NCI-H2081 (cell line): ENCODE results near the gene BANK1.

Experiments used
- DNase-seq, 2 experiments: peaks; one replicate each; lab custom pipeline; 2025; lab: John Stamatoyannopoulos, UW

Gene BANK1

DNA sequence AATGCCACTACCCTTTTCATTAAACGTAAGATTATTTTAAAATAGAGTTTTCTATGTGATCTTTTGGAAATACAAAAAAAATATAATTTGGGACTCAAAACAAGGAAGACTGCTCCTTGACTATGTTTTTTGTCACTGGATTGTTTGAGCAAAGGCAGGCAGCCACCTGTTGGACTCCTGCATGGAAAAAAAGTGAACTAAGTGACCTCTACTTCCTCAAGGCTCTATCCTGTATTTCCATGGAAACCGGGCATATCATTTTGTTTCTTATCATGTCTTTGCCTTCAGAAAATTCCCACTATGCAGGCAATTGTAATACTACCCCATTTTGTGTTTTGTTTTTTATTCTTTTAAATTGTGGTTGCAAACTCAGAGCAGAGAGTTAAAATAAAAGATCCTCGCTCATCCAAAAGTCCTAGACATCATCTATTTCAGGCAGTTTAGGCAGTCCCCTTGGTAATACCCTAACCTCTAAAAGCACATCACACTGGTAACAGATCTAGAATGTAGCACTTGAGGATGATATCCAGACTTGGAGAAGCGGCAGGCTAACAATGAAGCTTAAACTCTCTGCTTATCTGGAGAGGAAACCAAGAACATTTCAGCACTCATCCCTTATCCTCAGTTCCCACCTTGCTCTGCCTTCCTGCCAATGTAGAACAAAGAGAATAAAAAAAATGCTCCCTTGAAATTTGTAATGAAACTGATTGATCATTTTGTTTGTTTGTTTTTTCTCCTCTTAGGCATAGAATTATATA is 165.7 kb downstream of the BANK1 start:
- DNase-seq, result no peak

DNA sequence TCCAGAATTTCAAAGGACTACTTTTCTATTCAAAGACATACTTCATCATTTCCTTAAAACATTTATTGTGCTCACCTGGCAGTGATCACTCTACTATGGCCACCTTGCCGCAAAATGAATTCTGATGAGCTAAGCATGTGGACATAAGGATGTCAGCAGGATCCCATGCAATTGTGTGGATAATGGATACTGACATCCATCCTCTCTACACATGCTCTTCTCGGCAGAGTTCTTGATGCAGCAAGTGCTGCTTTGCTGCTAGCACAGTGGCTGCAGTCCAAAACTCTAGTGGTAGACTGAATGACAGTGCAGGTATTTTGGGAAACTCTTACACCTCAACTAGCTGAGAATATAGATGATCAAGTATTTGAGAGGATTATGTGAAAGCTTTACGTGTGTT is 168.0 kb downstream of the BANK1 start:
- DNase-seq, result no peak

DNA sequence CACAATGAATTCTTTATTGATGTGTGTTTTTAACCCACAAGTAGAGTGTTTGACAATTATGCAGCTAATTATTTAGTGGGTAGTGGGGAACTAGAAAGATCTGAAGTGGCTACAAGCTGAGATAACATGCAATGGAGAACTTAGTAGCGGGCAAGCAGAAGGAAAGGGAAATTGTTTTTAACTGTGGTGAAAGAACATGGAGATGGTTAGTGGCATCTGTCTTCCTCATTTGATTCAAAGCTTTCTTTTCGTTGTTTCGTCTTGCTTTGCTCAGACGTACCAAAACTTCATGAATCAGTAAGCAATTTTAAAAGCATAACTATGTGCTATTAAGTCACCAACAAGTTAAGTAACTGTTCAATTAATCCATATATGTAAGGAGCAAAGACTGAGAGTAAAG is 169.9 kb downstream of the BANK1 start:
- no peak for DNase-seq

DNA sequence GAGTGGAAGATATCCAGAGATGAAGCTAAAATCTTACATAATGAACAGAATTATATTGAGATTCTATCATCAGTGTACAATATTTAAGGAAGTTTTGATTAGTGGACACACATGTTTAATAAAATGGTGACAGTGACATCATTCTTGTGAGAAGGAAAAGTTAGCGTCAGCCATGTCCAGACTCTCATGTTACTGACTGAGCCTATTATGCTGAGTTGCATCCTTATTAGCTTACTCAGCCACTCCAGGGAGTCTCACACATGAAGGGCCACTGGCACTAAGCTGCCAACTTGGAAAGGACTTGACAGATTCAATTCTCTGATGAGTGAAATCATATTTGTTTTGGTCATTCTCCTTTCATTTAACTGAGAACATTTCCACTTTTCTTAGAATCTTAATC is 170.6 kb downstream of the BANK1 start:
- no peak for DNase-seq

DNA sequence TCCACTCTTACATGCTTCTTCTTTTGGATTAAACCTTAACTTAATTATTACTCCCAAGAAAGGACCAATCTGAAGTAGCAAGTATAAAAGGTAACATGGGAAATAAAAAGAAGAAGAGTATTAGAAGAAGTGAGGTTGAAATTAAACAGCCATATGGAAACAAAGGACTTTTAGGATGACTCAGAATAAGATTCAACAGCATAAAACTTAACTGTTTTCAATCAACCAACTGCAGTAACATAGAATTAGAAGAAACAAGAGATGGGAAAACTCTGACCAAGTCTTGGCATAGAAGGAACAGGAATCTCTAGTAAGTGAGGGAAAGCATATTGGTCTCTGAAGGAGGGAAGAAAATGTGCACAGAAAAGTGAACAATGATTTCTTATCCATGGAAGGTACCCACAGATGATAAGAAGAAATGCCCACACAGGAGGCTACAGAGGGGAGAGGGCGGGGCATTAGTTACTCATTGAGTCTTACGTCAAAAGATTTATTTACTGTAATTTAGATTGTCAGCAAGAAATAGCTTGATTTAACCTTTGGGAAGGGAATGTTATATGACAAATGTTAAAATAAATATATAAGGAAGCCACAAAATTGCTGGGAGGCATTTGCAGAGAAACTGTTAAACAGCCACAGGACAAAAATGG is 177.3 kb downstream of the BANK1 start:
- no peak for DNase-seq

DNA sequence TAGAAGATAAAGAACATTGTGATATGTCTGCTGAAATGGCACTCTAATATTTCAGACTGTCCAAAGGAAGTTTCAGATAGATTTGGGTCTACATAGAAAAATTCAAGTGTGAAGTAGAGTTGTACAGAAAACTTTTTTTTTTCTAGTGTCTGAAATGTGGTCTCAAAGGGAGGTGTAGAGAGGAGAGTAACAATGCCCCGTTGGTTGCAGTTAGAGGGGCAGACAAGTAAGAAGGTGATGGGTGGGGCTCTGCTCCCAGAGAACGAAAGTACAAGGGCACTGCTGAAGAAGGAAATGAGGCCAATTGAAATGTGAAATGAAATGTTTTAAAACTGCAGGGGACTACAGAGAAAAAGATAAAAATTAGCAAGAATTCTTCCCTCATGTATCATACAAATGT is 177.8 kb downstream of the BANK1 start:
- no peak for DNase-seq

DNA sequence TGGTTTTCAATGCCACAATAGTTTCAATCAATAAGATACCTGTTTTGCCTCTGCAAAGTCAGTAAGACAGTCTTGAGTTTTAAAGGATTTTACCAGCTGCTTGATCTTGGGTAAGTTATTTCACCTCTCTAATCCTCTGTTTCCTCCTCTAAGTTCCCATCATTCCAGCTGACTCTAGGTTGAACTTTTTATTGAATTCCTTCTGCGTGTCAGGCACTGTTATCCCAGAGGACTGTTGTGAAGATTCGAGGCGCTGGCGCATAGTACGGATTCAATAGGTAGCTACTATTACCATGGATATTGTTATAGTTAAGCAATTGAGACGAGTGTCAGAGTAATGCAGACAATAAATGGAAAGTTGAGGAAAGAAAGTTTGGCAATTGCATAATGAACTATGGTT is 179.4 kb downstream of the BANK1 start:
- no peak for DNase-seq

DNA sequence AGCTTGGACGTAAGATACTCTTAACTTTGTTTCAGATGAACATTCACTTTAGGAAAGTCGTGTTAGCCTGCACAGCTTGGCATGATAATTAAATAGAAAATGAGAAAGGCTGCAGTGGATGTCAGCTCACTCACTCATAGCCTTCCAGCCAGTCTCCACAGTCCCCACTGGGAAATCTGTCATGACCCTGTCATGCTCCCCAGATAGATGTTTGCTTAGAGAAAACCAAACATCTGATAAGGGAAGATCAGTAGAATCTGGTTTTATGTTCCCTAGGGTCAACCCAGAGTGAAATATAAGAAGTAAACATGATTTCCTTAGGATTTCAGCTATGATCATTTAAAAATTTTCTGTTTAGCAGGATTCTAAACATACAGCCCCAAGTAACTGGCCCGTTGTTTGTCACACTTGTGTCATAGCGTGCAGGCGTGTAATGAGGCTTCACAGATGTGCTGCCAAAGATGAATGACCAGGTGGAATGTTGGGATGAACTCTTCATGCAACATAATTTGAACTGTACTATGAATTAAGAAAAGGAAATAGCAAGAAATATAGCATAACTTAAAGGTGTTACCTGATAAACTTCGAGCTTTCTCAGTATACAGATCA is 180.1 kb downstream of the BANK1 start:
- DNase-seq, result no peak

DNA sequence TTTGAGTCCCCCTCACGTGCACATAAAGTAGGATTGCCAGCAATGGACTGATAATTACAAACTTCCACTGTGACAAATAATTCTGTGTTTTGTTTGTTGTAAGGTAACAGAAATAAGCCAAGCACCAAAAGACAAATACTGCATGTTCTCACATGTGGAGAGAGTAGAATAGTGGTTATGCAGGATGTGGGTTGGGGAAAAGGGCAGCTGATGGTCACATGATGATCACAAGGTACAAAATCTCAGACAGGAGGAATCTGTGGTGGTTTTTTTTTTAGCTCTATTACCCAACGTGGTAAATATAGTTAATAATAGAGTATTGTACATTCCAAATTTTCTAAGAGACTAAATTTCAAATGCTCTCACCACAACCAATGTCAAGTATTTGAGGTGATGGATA is 182.3 kb downstream of the BANK1 start:
- no peak for DNase-seq

DNA sequence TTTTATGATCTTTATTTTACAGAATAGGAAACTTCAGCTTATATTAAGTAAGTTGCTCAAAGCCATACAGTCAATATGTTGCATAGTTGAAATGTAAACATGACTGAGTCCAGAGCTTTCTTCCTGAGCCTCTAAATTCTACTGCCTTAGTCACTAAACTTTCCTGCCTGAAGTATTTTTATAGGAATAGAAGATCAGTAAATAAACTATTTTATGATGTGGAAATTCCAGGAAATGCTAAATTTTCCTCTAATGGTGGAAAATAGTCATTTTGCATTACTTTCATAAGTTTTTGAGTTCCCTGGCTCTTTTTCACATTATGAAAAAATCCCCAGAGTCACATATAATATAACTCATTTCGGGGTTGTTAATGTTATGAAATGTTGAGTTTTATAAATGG is 182.8 kb downstream of the BANK1 start:
- no peak for DNase-seq

DNA sequence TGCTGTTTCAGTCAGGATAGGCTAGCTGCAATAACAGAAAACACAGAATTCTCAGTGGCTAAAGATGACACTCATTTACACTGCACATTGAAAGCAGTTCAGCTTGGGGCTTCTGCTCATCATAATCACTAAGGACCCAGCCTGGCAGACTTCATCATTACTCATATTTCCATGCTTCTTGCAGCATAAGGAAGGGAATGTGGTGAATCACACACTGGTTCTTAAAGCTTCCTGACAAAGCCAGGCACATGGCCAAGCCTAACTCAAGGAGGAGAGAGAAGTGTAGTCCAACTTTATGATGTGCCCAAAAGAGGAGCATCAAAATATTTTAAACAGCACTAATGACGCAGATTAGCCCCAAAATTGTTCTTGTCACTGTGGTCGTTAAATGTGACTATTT is 186.5 kb downstream of the BANK1 start:
- DNase-seq, result no peak

DNA sequence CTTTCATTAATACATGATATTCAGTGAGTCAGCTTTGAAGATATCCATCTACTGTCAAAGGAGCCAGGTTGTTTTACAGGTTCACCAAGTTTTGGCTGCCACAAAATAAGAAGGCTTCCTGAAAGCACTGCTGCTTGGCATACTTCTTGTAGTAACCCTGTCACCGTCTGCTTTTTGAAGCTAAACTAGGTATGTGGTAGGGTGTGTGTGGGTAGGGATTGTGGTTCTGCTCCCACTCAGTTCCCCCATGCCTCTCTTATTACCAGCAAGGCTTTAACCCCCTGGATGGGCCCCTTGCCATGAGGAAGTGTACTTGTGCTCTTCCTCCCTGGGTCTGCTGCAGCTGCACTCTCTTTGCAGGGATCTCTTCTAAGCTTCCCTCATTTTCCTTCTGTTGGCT is 191.2 kb downstream of the BANK1 start:
- no peak for DNase-seq

DNA sequence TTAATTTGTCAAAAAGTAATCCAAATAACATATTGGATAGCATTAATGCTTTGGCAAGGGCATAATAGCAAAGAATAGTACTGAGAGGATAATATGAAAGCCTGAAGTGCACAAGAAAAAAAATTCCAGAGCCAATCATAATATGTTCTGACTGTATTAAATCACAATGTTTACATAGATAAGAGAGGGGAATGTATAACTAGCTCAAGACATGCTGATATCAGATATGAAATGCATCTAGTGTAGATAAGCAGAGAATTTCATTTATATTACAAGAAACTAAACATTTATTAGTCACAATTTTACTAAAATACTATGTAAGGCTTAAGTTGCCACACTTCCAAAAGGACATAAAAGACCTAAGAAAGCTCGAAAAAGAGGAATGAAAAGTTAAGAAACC is 193.3 kb downstream of the BANK1 start:
- no peak for DNase-seq

DNA sequence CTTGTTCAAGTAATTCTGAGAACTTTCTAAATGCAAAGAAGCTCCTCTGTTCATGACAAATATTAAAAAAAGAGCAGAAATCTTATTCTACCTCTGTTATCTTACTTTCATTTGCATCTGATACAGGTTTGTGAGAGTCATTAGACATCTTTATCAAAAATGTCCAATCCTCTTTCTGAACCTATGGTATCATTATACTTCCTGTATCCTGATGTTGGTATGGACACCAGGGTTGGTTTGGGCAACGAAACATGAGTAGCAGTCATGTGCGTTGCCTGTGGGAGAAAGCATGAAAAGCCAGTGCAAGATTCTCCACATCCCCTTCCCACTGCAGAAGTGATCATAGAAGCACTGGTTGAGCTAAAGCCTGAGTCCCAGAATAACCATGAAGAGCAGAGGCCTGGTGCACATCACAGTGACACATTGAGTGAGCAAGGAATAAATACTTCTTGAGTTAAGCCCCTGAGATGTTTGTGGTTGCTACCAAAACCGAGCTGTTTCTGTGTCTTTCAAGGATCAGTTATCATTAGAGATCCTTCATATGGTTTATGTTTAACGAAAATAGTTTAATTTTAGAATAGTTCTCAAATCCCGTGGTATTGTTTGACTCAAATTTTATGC is 197.2 kb downstream of the BANK1 start:
- DNase-seq, result no peak

DNA sequence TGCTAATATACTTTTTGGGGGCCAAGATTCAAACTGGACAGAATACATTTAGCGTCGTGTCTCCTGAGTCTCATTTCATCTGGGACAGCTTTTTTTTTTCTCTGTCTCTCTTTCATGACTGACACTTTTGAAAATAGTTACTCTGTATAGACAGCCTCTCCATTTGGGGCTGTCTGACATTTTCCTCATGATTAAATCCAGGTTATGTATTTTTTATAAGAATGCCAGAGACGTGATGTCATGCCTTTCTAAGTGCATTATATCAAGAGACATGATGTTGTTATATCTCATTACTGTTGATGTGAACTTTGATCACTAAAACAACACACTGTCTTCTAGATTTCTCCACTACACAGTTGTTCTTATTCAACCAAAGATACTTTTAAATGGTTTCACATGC is 199.0 kb downstream of the BANK1 start:
- DNase-seq, result no peak

DNA sequence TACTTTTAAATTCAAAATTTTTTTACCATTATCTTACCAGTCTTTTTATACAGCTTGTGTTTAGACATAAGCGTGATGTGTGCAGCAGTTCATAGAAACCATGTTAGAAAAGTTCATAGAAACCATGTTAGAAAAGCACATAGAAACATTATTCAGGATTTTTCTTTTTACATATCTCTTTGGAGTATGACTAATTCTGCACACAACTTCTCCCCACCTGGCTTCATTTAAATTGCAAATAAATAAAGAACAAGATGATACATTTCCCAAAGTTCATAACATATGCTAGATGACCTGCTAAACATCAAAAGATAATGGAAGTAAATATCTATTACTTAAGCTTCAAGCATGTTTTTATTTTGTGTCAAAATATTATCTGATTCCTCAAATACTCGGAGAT is 201.9 kb downstream of the BANK1 start:
- DNase-seq, result no peak

DNA sequence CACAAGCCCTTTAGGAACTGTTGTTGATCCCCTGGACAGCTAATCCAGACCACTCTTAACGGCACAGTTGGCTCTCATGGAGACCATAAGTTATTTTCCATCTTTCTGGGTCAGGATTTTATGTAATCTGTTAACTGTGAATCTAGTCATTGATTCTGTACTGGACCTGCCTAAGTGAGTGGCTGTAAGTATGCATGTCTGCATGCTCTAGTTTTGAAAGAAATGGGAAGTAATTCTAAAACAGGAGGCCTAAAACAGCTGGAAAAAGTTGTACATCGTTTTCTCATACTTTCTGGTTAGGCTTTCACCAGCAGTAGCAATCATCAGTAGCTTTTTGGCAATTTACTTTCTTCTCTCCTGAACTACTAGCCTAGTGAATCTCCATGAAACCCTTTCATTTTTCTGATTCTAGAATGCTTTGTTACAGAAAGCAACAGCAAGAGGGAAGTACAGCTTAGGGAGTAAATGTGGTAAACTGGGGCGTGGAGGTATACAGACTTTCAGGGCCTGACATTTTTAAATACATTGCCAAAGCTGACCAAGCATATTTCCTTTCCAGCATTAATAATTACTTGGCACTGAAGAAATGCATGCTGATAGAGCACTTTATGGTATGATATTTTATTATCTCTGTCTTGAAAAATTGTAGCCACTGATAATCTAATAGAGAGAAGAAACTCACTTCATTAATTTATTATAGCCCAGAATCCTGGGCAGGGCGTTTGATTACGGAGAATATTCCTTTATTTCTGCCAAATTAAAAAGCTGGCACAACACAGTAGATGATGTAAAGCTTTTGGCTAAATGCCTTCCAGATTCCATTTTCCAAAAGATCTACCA is 202.7 kb downstream of the BANK1 start:
- DNase-seq, result no peak

DNA sequence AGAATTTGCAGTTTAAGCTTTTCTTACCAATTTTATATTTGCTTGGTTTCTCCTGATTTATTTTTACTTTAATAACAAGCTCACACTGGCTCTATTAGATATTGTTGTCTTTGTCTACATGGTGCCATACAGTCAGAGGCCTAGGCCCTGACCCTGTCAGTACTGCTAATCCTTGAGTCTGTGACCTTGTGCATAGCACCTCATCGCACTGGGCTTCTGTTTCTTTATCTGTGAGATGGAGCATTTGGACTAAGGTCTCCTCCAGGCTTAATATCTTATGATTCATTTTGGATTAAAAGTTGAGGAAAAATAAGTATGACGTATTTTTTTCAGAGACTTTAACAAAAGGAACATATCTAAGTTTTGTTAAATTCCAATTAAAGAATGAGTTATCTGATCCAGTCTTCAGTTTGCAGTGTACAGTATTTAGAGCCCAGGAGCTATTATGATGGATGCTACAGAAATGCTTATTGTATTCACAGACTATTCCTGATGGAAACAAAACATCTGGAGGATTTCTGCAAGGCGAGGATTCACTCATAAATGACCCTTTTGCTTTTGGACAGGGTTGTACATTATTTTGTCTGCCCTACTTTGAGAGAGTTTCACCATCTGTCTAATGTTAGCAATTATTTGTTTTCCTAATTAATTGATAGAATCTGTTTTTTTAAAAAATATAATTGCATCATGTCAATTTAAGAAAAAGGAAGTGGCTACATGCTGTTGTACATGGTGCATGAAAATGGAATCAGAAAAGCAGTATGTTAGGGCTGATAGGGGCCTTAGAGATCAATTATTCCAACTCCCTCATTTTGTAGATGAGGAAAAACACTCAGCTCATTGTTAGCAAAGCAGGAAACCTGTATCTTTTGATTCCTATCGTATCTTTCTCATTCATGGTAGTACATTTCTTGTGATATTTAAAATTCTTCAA is 203.6 kb downstream of the BANK1 start:
- no peak for DNase-seq

DNA sequence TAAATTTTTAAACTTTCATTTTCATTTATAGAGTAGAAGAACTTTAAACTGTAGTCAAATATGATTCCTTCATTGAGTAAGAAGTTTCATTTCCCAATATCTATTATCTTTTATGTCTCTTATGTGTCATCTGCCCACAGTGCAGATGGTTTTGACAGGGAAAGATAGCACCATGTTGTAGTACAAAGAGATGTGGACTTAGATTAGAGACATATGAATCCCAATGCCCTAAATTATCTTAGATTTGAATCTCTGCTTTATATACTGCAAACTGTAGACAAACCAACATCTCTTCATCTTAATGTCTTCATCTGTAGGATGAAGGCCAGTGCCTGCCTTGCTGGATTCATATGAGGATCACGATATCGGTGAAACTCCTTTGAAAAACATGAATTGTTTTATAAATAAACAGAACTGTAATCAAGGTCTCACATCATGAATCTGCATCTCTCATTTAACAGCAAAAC is 217.5 kb downstream of the BANK1 start:
- no peak for DNase-seq

DNA sequence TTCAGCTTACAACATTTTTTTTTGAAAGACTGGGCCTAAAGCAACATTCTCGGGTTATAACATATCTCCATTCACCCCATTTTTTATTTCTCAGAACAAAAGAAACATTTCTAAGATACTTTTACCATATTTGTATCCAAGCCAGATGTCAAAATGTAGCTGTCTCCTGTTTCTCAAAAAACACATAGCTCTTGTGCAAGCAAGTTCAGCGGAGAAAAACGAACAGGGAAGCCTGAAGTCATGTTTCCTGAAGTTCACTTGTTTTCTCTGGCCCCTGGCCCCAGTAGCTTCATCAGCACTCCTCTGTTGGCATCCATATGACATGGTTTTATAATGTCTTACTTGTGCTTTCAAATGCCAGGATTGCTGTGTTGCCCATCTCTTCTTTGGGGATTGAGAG is 218.2 kb downstream of the BANK1 start:
- no peak for DNase-seq

DNA sequence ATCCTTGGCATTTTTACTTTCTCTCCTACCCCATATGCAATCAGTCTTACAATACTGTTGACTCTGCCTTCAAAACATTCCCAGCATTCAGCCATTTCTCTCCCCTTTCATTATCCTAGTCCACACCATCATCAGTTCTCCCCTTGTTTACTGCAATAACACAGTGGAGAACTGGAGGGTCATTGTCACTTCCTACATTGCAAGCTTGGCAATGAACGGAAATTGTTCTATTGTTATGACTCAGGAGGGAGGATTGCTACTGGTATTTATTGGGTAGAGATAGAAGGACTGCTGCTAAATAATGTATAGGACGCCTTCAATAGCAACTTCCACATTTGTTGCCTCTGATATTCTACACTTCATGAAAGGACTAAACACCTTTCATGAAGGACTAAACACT is 231.8 kb downstream of the BANK1 start:
- DNase-seq, result no peak
